ENCODE measurements around the gene TDO2.
A peak's percentile ranks its signal among the peaks of the same experiment; 100 is the strongest.

DNA sequence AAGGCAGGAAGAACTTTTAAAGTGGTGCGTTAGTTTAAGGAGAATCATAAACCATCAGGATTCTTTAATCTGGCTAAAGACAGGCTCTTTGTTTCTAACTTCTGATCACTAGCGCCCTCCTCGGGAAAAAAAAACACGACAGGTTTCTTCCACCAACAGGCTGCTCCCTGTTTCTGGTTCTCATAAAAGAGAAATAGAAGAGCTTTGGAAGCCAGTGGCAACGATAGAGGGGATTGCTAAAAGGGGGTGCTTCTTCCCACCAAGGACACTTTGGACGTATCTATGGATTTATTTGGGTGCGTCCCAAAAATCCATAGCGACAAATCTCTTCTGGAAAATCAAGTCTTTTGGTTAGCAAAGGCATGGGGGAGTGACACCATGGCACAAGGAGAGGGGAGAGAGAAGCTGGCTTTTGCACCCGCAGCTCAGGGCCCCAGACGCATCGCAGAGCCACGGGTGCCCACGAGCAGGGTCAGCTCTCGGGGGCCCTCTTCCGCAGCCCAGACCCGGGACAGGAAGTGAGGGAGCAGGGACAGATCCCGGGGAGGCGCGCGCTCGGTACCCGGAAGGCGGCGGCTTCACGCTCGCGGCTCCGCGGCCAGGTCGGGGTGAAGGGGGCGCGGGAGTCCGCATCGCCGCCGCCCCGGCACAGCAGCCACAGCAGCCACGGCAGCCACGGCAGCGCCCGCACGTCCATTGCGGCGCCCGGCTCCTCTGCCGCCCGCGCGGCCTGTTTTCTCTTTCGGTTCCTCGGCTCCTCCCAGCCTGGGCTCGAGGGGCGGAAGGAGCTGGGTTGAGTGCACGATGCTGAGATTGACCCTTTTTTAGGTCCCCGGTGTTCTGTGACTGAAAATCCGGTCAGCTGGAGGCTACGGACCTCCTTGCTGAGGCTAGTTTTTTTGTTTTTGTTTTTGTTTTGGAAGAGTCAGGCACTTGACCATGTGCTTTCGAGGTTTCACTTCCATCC, 49.9 kb downstream of the TDO2 start, which contains the start of gene CTSO:
- TF ChIP-seq, protein P1, sequence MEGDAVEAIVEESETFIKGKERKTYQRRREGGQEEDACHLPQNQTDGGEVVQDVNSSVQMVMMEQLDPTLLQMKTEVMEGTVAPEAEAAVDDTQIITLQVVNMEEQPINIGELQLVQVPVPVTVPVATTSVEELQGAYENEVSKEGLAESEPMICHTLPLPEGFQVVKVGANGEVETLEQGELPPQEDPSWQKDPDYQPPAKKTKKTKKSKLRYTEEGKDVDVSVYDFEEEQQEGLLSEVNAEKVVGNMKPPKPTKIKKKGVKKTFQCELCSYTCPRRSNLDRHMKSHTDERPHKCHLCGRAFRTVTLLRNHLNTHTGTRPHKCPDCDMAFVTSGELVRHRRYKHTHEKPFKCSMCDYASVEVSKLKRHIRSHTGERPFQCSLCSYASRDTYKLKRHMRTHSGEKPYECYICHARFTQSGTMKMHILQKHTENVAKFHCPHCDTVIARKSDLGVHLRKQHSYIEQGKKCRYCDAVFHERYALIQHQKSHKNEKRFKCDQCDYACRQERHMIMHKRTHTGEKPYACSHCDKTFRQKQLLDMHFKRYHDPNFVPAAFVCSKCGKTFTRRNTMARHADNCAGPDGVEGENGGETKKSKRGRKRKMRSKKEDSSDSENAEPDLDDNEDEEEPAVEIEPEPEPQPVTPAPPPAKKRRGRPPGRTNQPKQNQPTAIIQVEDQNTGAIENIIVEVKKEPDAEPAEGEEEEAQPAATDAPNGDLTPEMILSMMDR (IDR thresholded peaks at IDR 0.05; ENCODE audit: borderline replicate concordance, extremely low read depth, low read length, poor library complexity, severe bottlenecking): peak; percentile 73
- no peak for TF ChIP-seq EZH2 (IDR thresholded peaks at IDR 0.05; ENCODE audit: borderline replicate concordance, low read depth, low read length, severe bottlenecking)
